ENCODE results near the gene CLMN. TPM values are rescaled to one million over a fixed set of nuclear protein-coding genes. Genes with fewer than 3 reads are reported as not detected.

The CLMN gene
- total and polyA plus RNA-seq, 2 of the 8 experiments (the other 6 are each of a cell fraction or from before 2014, with no cell fraction given): 1.6 to 8.2 TPM

GRCh38 chr14:95200404-95200803 is 119.3 kb downstream of the CLMN start:
- POLR2A ChIA-PET (ENCODE audit: partially characterized antibody): interaction anchor here (1.1 to 1.2 kb wide), 2 partner anchors 7 to 11 kb away, joined by 3 to 4 read pairs; no protein-coding TSS in a partner anchor
- 87% methylated on average over 7 of the region's 7 CpGs; no CpG with 5 or more reads in 1 of the 2 experiments for WGBS, 2 experiments (ENCODE audit: extremely low coverage in 1 of 2, insufficient coverage in 1 of 2, insufficient read length in 1 of 2, insufficient replicate concordance in 2 of 2, low coverage in 1 of 2, low lambda C conversion rate in 2 of 2, missing lambda C conversion rate in 1 of 2)

More at GRCh38 chr14:95200404-95200803, 119.3 kb downstream of the CLMN start:
- Histone ChIP-seq H4K5ac (ENCODE audit: insufficient read length, low read depth, low read length) (no peak overlapping the region), H3K79me2 (ENCODE audit: control insufficient read depth in 1 of 2, insufficient read depth in 2 of 2, low read length in 2 of 2) (no peaks in the 10 kb centered on the region), H3K9ac (replicated peaks in 1 of 4; ENCODE audit: extremely low read depth in 1 of 4, low read depth in 3 of 4, low read length in 3 of 4) (no peak overlapping the region), H3K27ac (ENCODE audit: low read depth, low read length) (no peak overlapping the region), H3K14ac (ENCODE audit: insufficient read length) (no peak overlapping the region), H4K91ac (replicated peaks; ENCODE audit: insufficient read length, low read length) (no peak overlapping the region), H2BK15ac (ENCODE audit: low read length) (0 out of 2 replicates have a peak overlapping the region, but pooled peaks have one; percentile 2), H2BK12ac (ENCODE audit: low read depth, low read length) (no peak overlapping the region), H3K23ac (ENCODE audit: insufficient read length) (no peak overlapping the region), H2AFZ (ENCODE audit: low read length) (no peak overlapping the region), H3K23me2 (ENCODE audit: low read depth, low read length) (no peaks in the 10 kb centered on the region), H3K4ac (replicated peaks; ENCODE audit: insufficient read length, low read depth, low read length) (no peak overlapping the region), H3K4me2 (ENCODE audit: insufficient read depth in 1 of 2, low read depth in 2 of 2, low read length in 2 of 2) (no peak overlapping the region), H3K4me3 (ENCODE audit: extremely low read depth in 1 of 4, insufficient read depth in 2 of 4, low read depth in 3 of 4, low read length in 4 of 4) (no peak overlapping the region), H3K36me3 (ENCODE audit: control insufficient read depth in 2 of 4, insufficient read depth in 4 of 4, low read length in 3 of 4) (peaks cover 0 to 7% (median 0%) of the 10 kb centered on the region in 4 experiments; a peak in 2 of 8 replicates), H2BK120ac (replicated peaks; ENCODE audit: low read depth, low read length) (no peak overlapping the region), H3K4me1 (replicated peaks in 1 of 4; ENCODE audit: control insufficient read depth in 3 of 4, insufficient read depth in 4 of 4, low read length in 3 of 4) (peaks cover 12 to 25% (median 18%) of the 10 kb centered on the region in 4 experiments), H2BK5ac (ENCODE audit: low read depth, low read length) (no peak overlapping the region), H2BK20ac (ENCODE audit: low read length) (no peak overlapping the region; the same call in 1 of the 2 replicates), H3K79me1 (ENCODE audit: low read depth, low read length) (no peaks in the 10 kb centered on the region), H3K18ac (ENCODE audit: extremely low read depth, low read length) (no peak overlapping the region), H3K9me3 (ENCODE audit: insufficient read depth in 2 of 2, low read depth in 1 of 2, low read length in 1 of 2) (no peaks in the 10 kb centered on the region; a peak in 2 of 4 replicates), H4K8ac (ENCODE audit: extremely low read depth, insufficient read depth, low read length) (no peak overlapping the region), H2AK5ac (ENCODE audit: low read depth, low read length) (no peak overlapping the region), H3K56ac (replicated peaks; ENCODE audit: insufficient read length, low read depth, low read length) (no peak overlapping the region), H4K20me1 (replicated peaks in 1 of 2; ENCODE audit: control insufficient read depth in 1 of 2, insufficient read depth in 2 of 2, low read length in 2 of 2) (no peaks in the 10 kb centered on the region), H3K27me3 (replicated peaks in 1 of 4; ENCODE audit: control insufficient read depth in 3 of 4, extremely low read depth in 1 of 4, insufficient read depth in 3 of 4, low read length in 3 of 4) (no peaks in the 10 kb centered on the region)
- CTCF ChIA-PET (ENCODE audit: partially characterized antibody): interaction anchor here (1.2 kb wide), 2 partner anchors 17 to 41 kb away, joined by 3 read pairs; no protein-coding TSS in a partner anchor
- TF ChIP-seq RXRA (IDR thresholded peaks at IDR 0.05; ENCODE audit: insufficient read depth, low read depth, low read length) (no peak), CBX8 (IDR thresholded peaks at IDR 0.05; ENCODE audit: borderline replicate concordance, low read depth, low read length) (no peak), HDAC2 (IDR thresholded peaks at IDR 0.05; ENCODE audit: borderline replicate concordance in 1 of 2, low read depth in 2 of 2, low read length in 2 of 2) (no peak), RFX5 (IDR thresholded peaks at IDR 0.05; ENCODE audit: borderline replicate concordance, low read depth, low read length) (no peak), TAF1 (IDR thresholded peaks at IDR 0.05; ENCODE audit: low read depth, low read length) (no peak), TBP (IDR thresholded peaks at IDR 0.05; ENCODE audit: low read depth, low read length) (no peak), YY1 (IDR thresholded peaks at IDR 0.05; ENCODE audit: low read depth, low read length) (no peak), NANOG (IDR thresholded peaks at IDR 0.05; ENCODE audit: insufficient read depth, low read depth, low read length, poor library complexity, severe bottlenecking) (no peak), RAD21 (IDR thresholded peaks at IDR 0.05 in 1 of 2, conservative IDR thresholded peaks at IDR 0.05 in 1 of 2; ENCODE audit: low read depth in 2 of 2, low read length in 2 of 2) (no peak), TCF12 (IDR thresholded peaks at IDR 0.05; ENCODE audit: low read depth, low read length) (no peak), SIRT6 (IDR thresholded peaks at IDR 0.05; ENCODE audit: low read length) (no peak), KDM5A (IDR thresholded peaks at IDR 0.05; ENCODE audit: low read length) (no peak)
- no peak for DNase-seq (ENCODE audit: low read depth in 1 of 2, low spot score in 2 of 2)
- no peak for FAIRE-seq

Data from H1 (cell line).